KMS-11 (cell line): ENCODE results near the gene ARHGDIB.

ENCODE experiments used
- H2AFZ ChIP-seq: fragments of 200-600 bp; sonication (generic); 2 replicates; pipeline ENCODE4 v1.6.1; 2016; ENCODE audit warnings: antibody characterized with exemption, mixed run types, low read depth
- H3K27ac ChIP-seq: fragments of 200-600 bp; sonication (generic); 2 replicates; pipeline ENCODE4 v1.6.1; 2016; ENCODE audit warnings: mild to moderate bottlenecking, mixed run types
- H3K27me3 ChIP-seq: fragments of 200-600 bp; sonication (generic); 2 replicates; pipeline ENCODE4 v1.6.1; 2017; ENCODE audit warnings: mild to moderate bottlenecking, low read depth, mixed run types, moderate library complexity; ENCODE audit not compliant: insufficient read depth
- H3K36me3 ChIP-seq: fragments of 200-600 bp; sonication (generic); 2 replicates; pipeline ENCODE4 v1.6.1; 2017; ENCODE audit warnings: mild to moderate bottlenecking, mixed run types; ENCODE audit not compliant: insufficient read depth
- H3K4me1 ChIP-seq: fragments of 200-600 bp; sonication (generic); 2 replicates; pipeline ENCODE4 v1.6.1; 2016; ENCODE audit warnings: mild to moderate bottlenecking, low read depth, mixed run types; ENCODE audit not compliant: poor library complexity, severe bottlenecking
- H3K4me2 ChIP-seq: fragments of 200-600 bp; sonication (generic); 2 replicates; pipeline ENCODE4 v1.7.0; 2016; ENCODE audit warnings: mild to moderate bottlenecking, mixed run types
- H3K4me3 ChIP-seq: fragments of 200-600 bp; sonication (generic); IDR thresholded peaks from 2 replicates; pipeline ENCODE4 v1.6.1; 2017; ENCODE audit warnings: low read depth, low read length, mixed read lengths; ENCODE audit not compliant: insufficient read depth
- H3K79me2 ChIP-seq: fragments of 200-600 bp; sonication (generic); 2 replicates; pipeline ENCODE4 v1.6.1; 2016; ENCODE audit warnings: low read depth, mixed run types; ENCODE audit not compliant: insufficient read depth
- H3K9ac ChIP-seq: fragments of 200-600 bp; sonication (generic); 2 replicates; pipeline ENCODE4 v1.6.1; 2016; ENCODE audit warnings: mild to moderate bottlenecking, mixed run types
- H4K20me1 ChIP-seq: fragments of 200-600 bp; sonication (generic); 2 replicates; pipeline ENCODE4 v1.6.1; 2016; ENCODE audit warnings: mild to moderate bottlenecking, mixed run types; ENCODE audit not compliant: insufficient read depth
- CTCF ChIP-seq: fragments of 200-600 bp; sonication (generic); conservative IDR thresholded peaks from 2 replicates; pipeline ENCODE4 v1.6.1; 2017; ENCODE audit warnings: low read depth, mild to moderate bottlenecking, antibody characterized with exemption, low read length, moderate library complexity, mixed read lengths

Gene ARHGDIB

GRCh38 chr12:14937689-14938088 is 23.7 kb downstream of the ARHGDIB start:
- Histone ChIP-seq H3K36me3 (no peaks in the 10 kb centered on the region), H2AFZ (no peak overlapping the region), H4K20me1 (no peaks in the 10 kb centered on the region), H3K27ac (no peak overlapping the region), H3K4me2 (no peak overlapping the region), H3K4me3 (no peak overlapping the region), H3K27me3 (no peaks in the 10 kb centered on the region), H3K79me2 (no peaks in the 10 kb centered on the region), H3K9ac (no peak overlapping the region), H3K4me1 (no peaks in the 10 kb centered on the region)
- TF ChIP-seq CTCF, result no peak; the same call in 1 of the 2 replicates

DNA sequence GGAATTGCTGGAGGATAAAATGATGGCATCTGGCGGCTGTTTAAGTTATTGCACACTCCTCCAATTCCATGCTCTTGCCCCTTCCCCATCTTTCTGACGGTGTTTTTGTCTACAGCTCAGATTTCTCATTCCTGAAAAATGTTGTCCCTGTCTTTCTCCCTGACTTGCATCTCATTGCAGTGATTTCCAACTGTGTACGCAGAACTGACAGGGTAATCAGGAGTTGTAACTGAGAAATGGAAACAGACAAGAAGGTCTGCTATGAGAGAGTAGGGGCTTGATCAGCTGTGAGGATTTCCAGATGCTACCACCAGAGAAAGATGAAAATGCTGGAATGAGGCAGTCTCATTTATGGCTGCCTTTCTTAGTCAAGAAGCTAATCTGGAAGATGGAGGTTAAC is 24.4 kb downstream of the ARHGDIB start:
- Histone ChIP-seq H3K4me3 (no peak overlapping the region), H3K9ac (no peak overlapping the region), H3K36me3 (no peaks in the 10 kb centered on the region), H3K4me1 (no peaks in the 10 kb centered on the region), H3K4me2 (no peak overlapping the region), H3K79me2 (no peaks in the 10 kb centered on the region), H3K27ac (no peak overlapping the region), H3K27me3 (no peaks in the 10 kb centered on the region), H2AFZ (no peak overlapping the region), H4K20me1 (no peaks in the 10 kb centered on the region)
- TF ChIP-seq CTCF, result no peak

- no peaks in the 10 kb centered on the region for H3K79me2 ChIP-seq
- no peak for TF ChIP-seq CTCF
- H3K36me3 ChIP-seq, result no peaks in the 10 kb centered on the region
- no peak overlapping the region for H3K4me3 ChIP-seq
- no peak overlapping the region for H3K9ac ChIP-seq
- no peaks in the 10 kb centered on the region for H4K20me1 ChIP-seq
- no peak overlapping the region for H3K4me2 ChIP-seq
- no peaks in the 10 kb centered on the region for H3K4me1 ChIP-seq
- H3K27me3 ChIP-seq, result no peaks in the 10 kb centered on the region
- no peak overlapping the region for H2AFZ ChIP-seq
- H3K27ac ChIP-seq, result no peak overlapping the region
These were observed 25.1 kb downstream of the ARHGDIB start for GRCh38 chr12:14936224-14936861.

GRCh38 chr12:14935031-14935430 is 26.4 kb downstream of the ARHGDIB start:
- Histone ChIP-seq H3K36me3 (no peaks in the 10 kb centered on the region), H3K4me2 (no peak overlapping the region), H3K4me3 (no peak overlapping the region), H3K27me3 (no peaks in the 10 kb centered on the region), H3K4me1 (no peaks in the 10 kb centered on the region), H3K9ac (no peak overlapping the region), H3K27ac (no peak overlapping the region), H2AFZ (no peak overlapping the region), H4K20me1 (no peaks in the 10 kb centered on the region), H3K79me2 (no peaks in the 10 kb centered on the region)
- TF ChIP-seq CTCF, result no peak
